Gastroesophageal sphincter (tissue), 3 donors: Measurements from ENCODE around the gene HYAL1.

ENCODE experiments used
- CTCF ChIP-seq, 4 experiments: fragments of 200-600 bp in 2 of 4; fragments of 450-650 bp in 2 of 4; sonication (generic) in 1 of 4; IDR thresholded peaks; one replicate each; pipeline ENCODE4 v1.5.1; 2017 to 2019; ENCODE audit warnings: antibody characterized with exemption in 4 of 4, mild to moderate bottlenecking in 2 of 4, moderate library complexity in 2 of 4
- EP300 ChIP-seq: sonication (generic); formaldehyde crosslinking; IDR thresholded peaks from one replicate; pipeline ENCODE4 v1.6.1; 2017; ENCODE audit warnings: antibody characterized with exemption, mild to moderate bottlenecking
- POLR2A ChIP-seq, 2 donors: fragments of 450-650 bp; IDR thresholded peaks; one replicate each; pipeline ENCODE4 v1.6.1; 2017; ENCODE audit warnings: antibody characterized with exemption in 2 of 2, mild to moderate bottlenecking in 2 of 2, moderate library complexity in 1 of 2
- POLR2AphosphoS5 ChIP-seq: sonication (generic); formaldehyde crosslinking; IDR thresholded peaks from one replicate; pipeline ENCODE4 v1.6.1; 2017; ENCODE audit warnings: antibody characterized with exemption

DNA sequence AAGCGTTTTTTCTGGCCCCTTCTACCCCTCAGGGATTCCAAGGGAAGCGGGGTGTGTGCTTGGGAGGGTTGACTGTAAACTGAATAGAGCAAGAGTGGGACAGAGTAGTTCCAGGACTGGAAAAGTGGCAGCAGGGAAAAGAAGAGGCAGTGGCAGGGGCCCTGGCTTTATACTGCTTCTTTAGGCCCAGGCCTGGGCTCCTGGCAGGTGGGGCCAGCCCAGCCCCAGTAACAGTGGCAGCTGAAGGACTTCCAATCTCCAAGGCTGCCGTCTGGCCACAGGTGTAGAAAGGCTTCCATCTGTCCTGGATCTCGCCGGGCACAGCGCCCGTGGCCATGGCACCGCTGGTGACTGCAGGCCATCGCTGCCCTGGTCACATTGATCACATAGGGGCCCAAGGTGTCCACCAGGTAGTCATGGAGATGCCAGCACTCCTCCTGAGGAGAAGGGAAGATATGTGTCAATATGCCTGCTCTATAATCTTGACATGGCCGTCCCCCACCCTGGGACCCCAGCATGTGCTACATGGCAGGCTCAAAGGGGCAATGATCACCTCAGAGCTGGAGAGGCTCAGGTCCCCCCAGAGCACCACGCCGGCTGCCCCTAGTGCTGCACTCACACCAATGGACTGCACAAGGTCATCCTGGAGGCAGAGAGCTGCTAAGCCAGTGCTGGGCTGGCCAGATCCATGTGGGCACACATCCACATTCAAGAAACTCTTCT, 10.1 kb downstream of the HYAL1 start:
- TF ChIP-seq CTCF (IDR thresholded peaks at IDR 0.05): no peak
- no peak for TF ChIP-seq POLR2A (IDR thresholded peaks at IDR 0.05)
- TF ChIP-seq EP300: no peak
- TF ChIP-seq POLR2AphosphoS5: no peak
